OCI-LY3 (cell line): ENCODE measurements around the gene TRDMT1.
A peak's percentile ranks its signal among the peaks of the same experiment; 100 is the strongest.

Experiments
- H2AFZ ChIP-seq: fragments of 200-600, 300-600 bp; shearing (Covaris generic); 2 replicates; pipeline ENCODE4 v1.6.0; 2014; ENCODE audit warnings: antibody characterized with exemption, low read depth, low read length
- H3K27ac ChIP-seq: fragments of 200-600, 300-600 bp; sonication (generic); 2 replicates; pipeline ENCODE4 v1.5.1; 2014; ENCODE audit warnings: mild to moderate bottlenecking, low read length, moderate library complexity, mixed read lengths
- H3K27me3 ChIP-seq: fragments of 200-600, 300-600 bp; sonication (generic); 2 replicates; pipeline ENCODE4 v1.6.1; 2014; ENCODE audit warnings: low read depth, low read length, mixed read lengths
- H3K36me3 ChIP-seq: fragments of 200-600, 300-600 bp; sonication (generic); replicated peaks from 2 replicates; pipeline ENCODE3; 2014; ENCODE audit warnings: low read depth, low read length, mixed read lengths
- H3K4me1 ChIP-seq: fragments of 300-600, 200-600 bp; sonication (generic); 2 replicates; pipeline ENCODE4 v1.6.1; 2014; ENCODE audit warnings: low read length, mixed read lengths
- H3K4me2 ChIP-seq: fragments of 200-600, 300-600 bp; sonication (generic); 2 replicates; pipeline ENCODE4 v1.6.1; 2014; ENCODE audit warnings: low read length, mixed read lengths
- H3K4me3 ChIP-seq: fragments of 300-600, 200-600 bp; sonication (generic); 2 replicates; pipeline ENCODE4 v1.5.1; 2014; ENCODE audit warnings: antibody characterized with exemption, mild to moderate bottlenecking, low read length, moderate library complexity
- H3K79me2 ChIP-seq: fragments of 300-600, 200-600 bp; shearing (Covaris generic); 2 replicates; pipeline ENCODE4 v1.6.1; 2014; ENCODE audit warnings: mild to moderate bottlenecking, low read length, mixed read lengths
- H3K9ac ChIP-seq: fragments of 300-600, 200-600 bp; shearing (Covaris generic); 2 replicates; pipeline ENCODE4 v1.6.0; 2014; ENCODE audit warnings: mild to moderate bottlenecking, low read length, moderate library complexity
- H3K9me3 ChIP-seq: fragments of 200-600, 300-600 bp; shearing (Covaris generic); 2 replicates; pipeline ENCODE4 v1.6.1; 2014; ENCODE audit warnings: low read length, mixed read lengths; ENCODE audit not compliant: insufficient read depth
- H4K20me1 ChIP-seq: fragments of 200-600, 300-600 bp; sonication (generic); 2 replicates; pipeline ENCODE4 v1.6.1; 2016; ENCODE audit warnings: low read length, mixed read lengths; ENCODE audit not compliant: insufficient read depth
- EZH2phosphoT487 ChIP-seq: fragments of 200-600 bp; shearing (Covaris generic); IDR thresholded peaks from 2 replicates; pipeline ENCODE4 v1.6.1; 2018; ENCODE audit warnings: antibody characterized with exemption, mixed run types, low read depth
- TF ChIP-seq, protein P1 (sequence below): fragments of 200-600, 300-600 bp; sonication (generic); IDR thresholded peaks from 2 replicates; pipeline ENCODE4 v1.5.1; 2014; ENCODE audit warnings: antibody characterized with exemption, low read length, low read depth

The TRDMT1 gene

GRCh38 chr10:17233286-17233991, 32.0 kb upstream of the TRDMT1 start:
- Histone ChIP-seq H3K9me3 (no peaks in the 10 kb centered on the region), H3K27ac (no peak overlapping the region), H2AFZ (no peak overlapping the region), H3K4me1 (peaks cover 20% of the 10 kb centered on the region), H3K4me3 (no peak overlapping the region), H3K27me3 (no peaks in the 10 kb centered on the region), H3K4me2 (no peak overlapping the region), H3K9ac (no peak overlapping the region), H3K36me3 (peaks cover 72% of the 10 kb centered on the region), H3K79me2 (peaks cover 40% of the 10 kb centered on the region), H4K20me1 (peaks cover 57% of the 10 kb centered on the region)
- TF ChIP-seq, protein P1, sequence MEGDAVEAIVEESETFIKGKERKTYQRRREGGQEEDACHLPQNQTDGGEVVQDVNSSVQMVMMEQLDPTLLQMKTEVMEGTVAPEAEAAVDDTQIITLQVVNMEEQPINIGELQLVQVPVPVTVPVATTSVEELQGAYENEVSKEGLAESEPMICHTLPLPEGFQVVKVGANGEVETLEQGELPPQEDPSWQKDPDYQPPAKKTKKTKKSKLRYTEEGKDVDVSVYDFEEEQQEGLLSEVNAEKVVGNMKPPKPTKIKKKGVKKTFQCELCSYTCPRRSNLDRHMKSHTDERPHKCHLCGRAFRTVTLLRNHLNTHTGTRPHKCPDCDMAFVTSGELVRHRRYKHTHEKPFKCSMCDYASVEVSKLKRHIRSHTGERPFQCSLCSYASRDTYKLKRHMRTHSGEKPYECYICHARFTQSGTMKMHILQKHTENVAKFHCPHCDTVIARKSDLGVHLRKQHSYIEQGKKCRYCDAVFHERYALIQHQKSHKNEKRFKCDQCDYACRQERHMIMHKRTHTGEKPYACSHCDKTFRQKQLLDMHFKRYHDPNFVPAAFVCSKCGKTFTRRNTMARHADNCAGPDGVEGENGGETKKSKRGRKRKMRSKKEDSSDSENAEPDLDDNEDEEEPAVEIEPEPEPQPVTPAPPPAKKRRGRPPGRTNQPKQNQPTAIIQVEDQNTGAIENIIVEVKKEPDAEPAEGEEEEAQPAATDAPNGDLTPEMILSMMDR = no peak
- no peak for TF ChIP-seq EZH2phosphoT487

DNA sequence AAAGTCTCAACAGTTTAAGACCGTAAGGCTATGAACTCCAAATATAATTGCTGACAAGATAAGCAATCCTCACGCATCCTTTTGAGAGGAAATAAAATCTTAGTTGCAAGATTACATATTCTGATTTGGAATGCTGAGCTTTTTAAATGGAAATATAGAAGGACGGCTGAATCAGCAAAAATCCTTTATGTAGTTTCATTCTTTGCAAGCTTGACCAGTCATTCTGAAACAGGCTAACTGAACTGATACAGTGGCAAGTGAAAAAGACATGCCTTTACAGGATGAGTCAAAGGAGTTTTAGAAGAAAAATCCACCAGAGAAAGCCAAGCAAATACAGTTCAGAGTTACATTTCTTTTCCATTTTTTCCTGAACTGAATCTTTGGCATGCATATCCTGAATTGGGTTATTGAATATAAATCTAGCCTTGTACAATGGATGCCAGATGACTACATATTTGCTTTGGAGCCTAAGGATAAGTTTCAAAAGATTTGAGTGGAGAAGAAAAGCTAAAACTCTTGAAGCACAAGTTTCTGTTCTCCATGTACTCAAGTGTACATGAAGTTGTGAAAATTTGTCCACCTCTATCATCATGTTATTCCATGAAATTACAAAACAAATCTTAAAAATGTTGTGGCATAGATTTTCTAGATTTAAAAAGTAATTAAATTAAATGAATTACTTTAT, 30.9 kb upstream of the TRDMT1 start:
- Histone ChIP-seq H3K27me3 (no peaks in the 10 kb centered on the region), H3K36me3 (peaks cover 65% of the 10 kb centered on the region), H3K79me2 (peaks cover 40% of the 10 kb centered on the region), H3K4me2 (peak overlapping the region; percentile 87), H3K4me1 (peaks cover 22% of the 10 kb centered on the region), H3K27ac (peak overlapping the region; percentile 58), H2AFZ (no peak overlapping the region), H3K9me3 (no peaks in the 10 kb centered on the region), H4K20me1 (peaks cover 57% of the 10 kb centered on the region), H3K4me3 (peak overlapping the region; percentile 97), H3K9ac (no peak overlapping the region)
- TF ChIP-seq, protein P1 = no peak
- no peak for TF ChIP-seq EZH2phosphoT487

DNA sequence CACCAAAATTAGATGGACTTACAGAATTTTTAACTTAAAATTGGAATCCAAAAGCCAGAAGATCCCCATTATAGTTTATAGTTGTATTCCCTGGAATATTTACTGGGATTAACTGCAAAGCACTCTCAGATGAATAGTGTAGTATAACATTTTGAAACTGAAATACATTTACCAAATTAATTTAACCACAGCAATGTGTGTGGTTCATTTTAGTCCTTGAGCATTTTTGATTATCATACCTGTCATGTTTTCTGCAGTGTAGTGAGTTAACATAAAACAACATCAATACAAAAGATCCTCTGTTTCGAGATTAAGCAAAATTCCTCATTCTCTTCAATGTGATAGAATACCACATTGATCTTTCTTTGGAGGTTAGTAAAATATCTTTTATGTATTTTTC, 30.3 kb upstream of the TRDMT1 start:
- no peak overlapping the region for H2AFZ ChIP-seq
- H3K4me3 ChIP-seq = peak overlapping the region; percentile 97
- peaks cover 27% of the 10 kb centered on the region for H3K4me1 ChIP-seq
- TF ChIP-seq, protein P1 = no peak
- TF ChIP-seq EZH2phosphoT487 = no peak
- peak overlapping the region; percentile 58 for H3K27ac ChIP-seq
- peaks cover 42% of the 10 kb centered on the region for H3K79me2 ChIP-seq
- H3K9me3 ChIP-seq = no peaks in the 10 kb centered on the region
- H3K9ac ChIP-seq = no peak overlapping the region
- H3K4me2 ChIP-seq = peak overlapping the region; percentile 87
- peaks cover 58% of the 10 kb centered on the region for H3K36me3 ChIP-seq
- peaks cover 57% of the 10 kb centered on the region for H4K20me1 ChIP-seq
- no peaks in the 10 kb centered on the region for H3K27me3 ChIP-seq

DNA sequence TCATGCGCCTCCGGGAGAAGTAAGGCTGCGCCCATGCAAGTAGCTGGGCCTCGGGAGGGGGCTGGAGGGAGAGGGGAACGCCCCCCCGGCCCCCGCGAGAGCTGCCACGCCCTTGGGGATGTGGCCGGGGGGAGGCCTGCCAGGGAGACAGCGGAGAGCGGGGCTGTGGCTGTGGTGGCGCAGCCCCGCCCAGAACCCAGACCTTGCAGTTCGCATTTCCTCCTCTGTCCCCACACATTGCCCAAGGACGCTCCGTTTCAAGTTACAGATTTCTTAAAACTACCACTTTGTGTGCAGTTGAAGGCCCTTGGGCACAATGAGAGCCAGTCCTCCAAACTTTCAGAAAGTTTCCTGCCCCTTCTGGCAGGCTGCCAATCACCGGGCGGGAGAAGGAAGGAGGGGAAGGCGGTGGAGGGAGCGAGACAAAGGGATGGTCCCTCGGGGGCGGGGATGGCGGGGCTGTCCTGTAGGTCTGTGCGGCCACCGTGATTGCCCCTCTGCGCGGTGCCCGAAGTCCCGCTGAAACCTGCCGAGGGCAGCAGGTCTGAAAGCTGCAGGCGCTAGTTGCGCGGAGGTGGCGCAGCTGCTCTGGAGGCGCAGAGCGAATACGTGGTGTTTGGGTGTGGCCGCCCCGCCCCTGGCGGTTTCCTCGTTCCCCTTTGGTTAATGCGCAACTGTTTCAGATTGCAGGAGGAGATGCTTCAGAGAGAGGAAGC, 28.7 kb upstream of the TRDMT1 start:
- H3K9me3 ChIP-seq = no peaks in the 10 kb centered on the region
- H4K20me1 ChIP-seq = peaks cover 42% of the 10 kb centered on the region
- peaks cover 42% of the 10 kb centered on the region for H3K36me3 ChIP-seq
- peak overlapping the region; percentile 87 for H3K4me2 ChIP-seq
- TF ChIP-seq EZH2phosphoT487 = no peak
- H3K27ac ChIP-seq = peak overlapping the region; percentile 97
- no peak overlapping the region for H2AFZ ChIP-seq
- peak overlapping the region; percentile 100 for H3K9ac ChIP-seq
- peaks cover 47% of the 10 kb centered on the region for H3K79me2 ChIP-seq
- peak overlapping the region; percentile 97 for H3K4me3 ChIP-seq
- H3K27me3 ChIP-seq = no peaks in the 10 kb centered on the region
- H3K4me1 ChIP-seq = peaks cover 37% of the 10 kb centered on the region
